Measurements from ENCODE around the gene CRAT. TPM values are rescaled to one million over a fixed set of nuclear protein-coding genes. Genes with fewer than 3 reads are reported as not detected.
A peak's percentile ranks its signal among the peaks of the same experiment; 100 is the strongest.

The CRAT gene
- total RNA-seq, 2 experiments from 2014 or later: 1.8 to 6.5 TPM

DNA sequence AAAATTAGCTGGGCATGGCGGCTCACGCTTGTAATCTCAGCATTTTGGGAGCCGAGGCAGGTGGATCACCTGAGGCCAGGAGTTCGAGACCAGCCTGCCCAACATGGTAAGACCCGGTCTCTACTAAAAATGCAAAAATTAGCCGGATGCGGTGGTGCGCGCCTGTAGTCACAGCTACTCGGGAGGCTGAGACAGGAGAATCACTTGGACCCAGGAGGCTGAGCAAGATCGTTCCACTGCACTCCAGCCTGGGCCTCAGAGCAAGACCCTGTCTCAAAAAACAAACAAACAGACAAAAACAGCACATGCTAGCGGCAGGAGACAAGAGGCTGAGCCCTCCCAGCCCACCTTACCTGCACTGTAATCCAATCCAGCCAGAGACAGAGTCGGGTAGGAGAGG lies 30.8 kb downstream of the CRAT start:
- ChIA-PET CTCF (ENCODE audit: unreplicated experiment) (interaction anchor here (1.1 kb wide), 1 partner anchor 52 kb away, joined by 3 read pairs; no protein-coding TSS in a partner anchor), POLR2A (interaction anchor here (1.0 kb wide), 1 partner anchor 44 kb away, joined by 3 read pairs; no protein-coding TSS in a partner anchor)
- Histone ChIP-seq H3K36me3 (ENCODE audit: insufficient read depth, low read length) (peaks cover under 1% of the 10 kb centered on the region; the same call in 1 of the 2 replicates), H3K4me1 (ENCODE audit: insufficient read depth, low read length, poor library complexity, severe bottlenecking) (peaks cover 16% of the 10 kb centered on the region), H3K79me2 (ENCODE audit: insufficient read depth, low read depth, low read length) (peaks cover 9% of the 10 kb centered on the region; the same call in 1 of the 2 replicates), H3K4me2 (ENCODE audit: low read length) (peak overlapping the region; percentile 87), H3K27ac (ENCODE audit: low read depth, low read length, poor library complexity, severe bottlenecking) (no peak overlapping the region), H3K4me3 (ENCODE audit: low read depth, low read length, poor library complexity, severe bottlenecking) (peak overlapping the region; percentile 77), H4K20me1 (ENCODE audit: insufficient read depth, low read length) (no peaks in the 10 kb centered on the region), H2AFZ (ENCODE audit: low read length) (peak overlapping the region; percentile 83; the same call in 1 of the 2 replicates), H3K9me3 (ENCODE audit: low read length) (no peaks in the 10 kb centered on the region), H3K9me2 (ENCODE audit: insufficient read depth, low read length) (no peaks in the 10 kb centered on the region)
- TF ChIP-seq, protein P1, sequence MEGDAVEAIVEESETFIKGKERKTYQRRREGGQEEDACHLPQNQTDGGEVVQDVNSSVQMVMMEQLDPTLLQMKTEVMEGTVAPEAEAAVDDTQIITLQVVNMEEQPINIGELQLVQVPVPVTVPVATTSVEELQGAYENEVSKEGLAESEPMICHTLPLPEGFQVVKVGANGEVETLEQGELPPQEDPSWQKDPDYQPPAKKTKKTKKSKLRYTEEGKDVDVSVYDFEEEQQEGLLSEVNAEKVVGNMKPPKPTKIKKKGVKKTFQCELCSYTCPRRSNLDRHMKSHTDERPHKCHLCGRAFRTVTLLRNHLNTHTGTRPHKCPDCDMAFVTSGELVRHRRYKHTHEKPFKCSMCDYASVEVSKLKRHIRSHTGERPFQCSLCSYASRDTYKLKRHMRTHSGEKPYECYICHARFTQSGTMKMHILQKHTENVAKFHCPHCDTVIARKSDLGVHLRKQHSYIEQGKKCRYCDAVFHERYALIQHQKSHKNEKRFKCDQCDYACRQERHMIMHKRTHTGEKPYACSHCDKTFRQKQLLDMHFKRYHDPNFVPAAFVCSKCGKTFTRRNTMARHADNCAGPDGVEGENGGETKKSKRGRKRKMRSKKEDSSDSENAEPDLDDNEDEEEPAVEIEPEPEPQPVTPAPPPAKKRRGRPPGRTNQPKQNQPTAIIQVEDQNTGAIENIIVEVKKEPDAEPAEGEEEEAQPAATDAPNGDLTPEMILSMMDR (conservative IDR thresholded peaks at IDR 0.05; ENCODE audit: low read length): no peak
- TF ChIP-seq EZH2phosphoT487 (IDR thresholded peaks at IDR 0.05; ENCODE audit: borderline replicate concordance, low read depth, low read length): no peak
- BruUV-seq (replicated peaks): no TSS peak
- intact Hi-C loops (cut with micrococcal nuclease; ENCODE audit: unreplicated experiment): loop anchor here (2.0 kb wide), 1 partner anchor 31 kb away; the partner anchor contains the start of genes CRAT and PTPA
- DNase-seq (ENCODE audit: low spot score): no peak

DNA sequence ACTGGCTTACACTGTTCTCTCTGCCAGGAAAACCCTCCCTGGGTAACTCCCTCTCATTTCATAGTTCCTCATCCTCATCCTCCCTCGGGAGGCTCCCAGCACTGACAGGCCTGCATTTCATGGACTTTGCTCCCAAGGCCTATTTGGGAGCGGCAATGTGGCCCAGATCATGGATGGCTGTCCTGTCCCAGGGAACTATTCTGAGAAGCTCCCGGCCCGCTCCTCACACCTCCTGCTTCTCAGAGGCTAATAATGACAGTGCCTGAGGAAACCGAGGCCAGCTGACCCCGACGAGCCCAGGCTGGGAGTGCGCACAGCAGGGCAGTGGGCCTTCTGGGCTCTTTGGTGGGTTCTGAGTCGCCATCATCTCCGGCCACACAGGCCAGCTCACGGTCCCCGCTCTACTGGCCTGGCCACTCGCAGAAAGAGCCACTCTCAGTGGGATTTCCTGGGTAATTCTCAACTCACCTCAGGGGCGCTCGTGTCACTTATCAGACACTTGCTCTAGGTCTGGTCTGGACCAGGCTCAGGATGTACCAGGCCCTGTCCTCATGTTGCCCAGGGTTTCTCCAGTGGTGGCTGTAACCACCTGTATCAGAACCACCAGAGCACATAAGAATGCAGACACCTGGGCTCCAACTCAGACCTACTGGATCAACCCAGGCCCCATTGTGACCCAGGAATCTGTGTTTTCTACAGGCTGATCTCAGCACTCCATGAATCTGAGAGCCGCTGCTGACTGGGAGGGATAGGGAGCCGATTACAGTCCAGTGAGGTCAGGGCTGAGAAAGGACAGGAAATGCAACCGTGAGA lies 31.7 kb downstream of the CRAT start:
- CTCF ChIA-PET (ENCODE audit: unreplicated experiment): no interaction called here
- H3K4me2 ChIP-seq (ENCODE audit: low read length): peak overlapping the region; percentile 12; the same call in 1 of the 2 replicates
- H3K4me3 ChIP-seq (ENCODE audit: low read depth, low read length, poor library complexity, severe bottlenecking): no peak overlapping the region
- POLR2A ChIA-PET: no interaction called here
- TF ChIP-seq EZH2phosphoT487 (IDR thresholded peaks at IDR 0.05; ENCODE audit: borderline replicate concordance, low read depth, low read length): no peak
- TF ChIP-seq, protein P1 (conservative IDR thresholded peaks at IDR 0.05; ENCODE audit: low read length): no peak
- no peak overlapping the region for H2AFZ ChIP-seq (ENCODE audit: low read length)
- DNase-seq (ENCODE audit: low spot score): no peak
- no peak overlapping the region for H3K27ac ChIP-seq (ENCODE audit: low read depth, low read length, poor library complexity, severe bottlenecking)
- BruUV-seq (replicated peaks): no TSS peak
- H3K79me2 ChIP-seq (ENCODE audit: insufficient read depth, low read depth, low read length): peaks cover 9% of the 10 kb centered on the region; the same call in 1 of the 2 replicates
- intact Hi-C loops (cut with micrococcal nuclease; ENCODE audit: unreplicated experiment): no loop called here
- H4K20me1 ChIP-seq (ENCODE audit: insufficient read depth, low read length): no peaks in the 10 kb centered on the region
- no peaks in the 10 kb centered on the region for H3K36me3 ChIP-seq (ENCODE audit: insufficient read depth, low read length)
- H3K9me3 ChIP-seq (ENCODE audit: low read length): no peaks in the 10 kb centered on the region
- peaks cover 16% of the 10 kb centered on the region for H3K4me1 ChIP-seq (ENCODE audit: insufficient read depth, low read length, poor library complexity, severe bottlenecking)
- no peaks in the 10 kb centered on the region for H3K9me2 ChIP-seq (ENCODE audit: insufficient read depth, low read length)

DNA sequence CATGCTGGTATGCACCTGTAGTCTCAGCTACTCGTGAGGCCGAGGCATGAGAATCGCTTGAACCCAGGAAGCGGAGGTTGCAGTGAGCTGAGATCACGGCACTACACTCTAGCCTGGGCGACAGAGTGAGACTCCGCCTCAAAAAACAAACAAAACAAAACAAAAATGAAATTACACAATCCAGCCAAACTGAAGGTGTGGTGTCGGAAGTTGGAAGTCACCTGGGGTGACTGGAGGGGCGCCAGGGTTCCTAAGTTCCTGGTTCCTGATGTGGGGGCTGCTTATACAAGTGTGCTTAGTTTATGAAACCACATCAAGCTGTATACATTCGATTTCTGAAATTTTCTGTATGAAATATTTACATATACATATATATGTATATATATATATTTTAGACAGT lies 33.4 kb downstream of the CRAT start:
- H3K9me3 ChIP-seq (ENCODE audit: low read length): no peaks in the 10 kb centered on the region
- H3K36me3 ChIP-seq (ENCODE audit: insufficient read depth, low read length): no peaks in the 10 kb centered on the region
- H3K9me2 ChIP-seq (ENCODE audit: insufficient read depth, low read length): no peaks in the 10 kb centered on the region
- H4K20me1 ChIP-seq (ENCODE audit: insufficient read depth, low read length): no peaks in the 10 kb centered on the region
- H2AFZ ChIP-seq (ENCODE audit: low read length): no peak overlapping the region
- H3K4me1 ChIP-seq (ENCODE audit: insufficient read depth, low read length, poor library complexity, severe bottlenecking): peaks cover 11% of the 10 kb centered on the region
- CTCF ChIA-PET (ENCODE audit: unreplicated experiment): no interaction called here
- no peak overlapping the region for H3K27ac ChIP-seq (ENCODE audit: low read depth, low read length, poor library complexity, severe bottlenecking)
- TF ChIP-seq EZH2phosphoT487 (IDR thresholded peaks at IDR 0.05; ENCODE audit: borderline replicate concordance, low read depth, low read length): no peak
- TF ChIP-seq, protein P1 (conservative IDR thresholded peaks at IDR 0.05; ENCODE audit: low read length): no peak
- peaks cover 8% of the 10 kb centered on the region; the same call in 1 of the 2 replicates for H3K79me2 ChIP-seq (ENCODE audit: insufficient read depth, low read depth, low read length)
- POLR2A ChIA-PET: no interaction called here
- H3K4me3 ChIP-seq (ENCODE audit: low read depth, low read length, poor library complexity, severe bottlenecking): no peak overlapping the region
- no peak overlapping the region for H3K4me2 ChIP-seq (ENCODE audit: low read length)
- no peak for DNase-seq (ENCODE audit: low spot score)
- intact Hi-C loops (cut with micrococcal nuclease; ENCODE audit: unreplicated experiment): no loop called here
- no TSS peak for BruUV-seq (replicated peaks)

All from OCI-LY7 (cell line).